ENCODE data around the gene OR10G4.
"Not testable (repeated sequence)": the region's sequence is repeated elsewhere in the genome, so short reads cannot be mapped to it uniquely, and the experiment has no call there.

Gene OR10G4, protein sequence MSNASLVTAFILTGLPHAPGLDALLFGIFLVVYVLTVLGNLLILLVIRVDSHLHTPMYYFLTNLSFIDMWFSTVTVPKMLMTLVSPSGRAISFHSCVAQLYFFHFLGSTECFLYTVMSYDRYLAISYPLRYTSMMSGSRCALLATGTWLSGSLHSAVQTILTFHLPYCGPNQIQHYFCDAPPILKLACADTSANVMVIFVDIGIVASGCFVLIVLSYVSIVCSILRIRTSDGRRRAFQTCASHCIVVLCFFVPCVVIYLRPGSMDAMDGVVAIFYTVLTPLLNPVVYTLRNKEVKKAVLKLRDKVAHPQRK

DNA sequence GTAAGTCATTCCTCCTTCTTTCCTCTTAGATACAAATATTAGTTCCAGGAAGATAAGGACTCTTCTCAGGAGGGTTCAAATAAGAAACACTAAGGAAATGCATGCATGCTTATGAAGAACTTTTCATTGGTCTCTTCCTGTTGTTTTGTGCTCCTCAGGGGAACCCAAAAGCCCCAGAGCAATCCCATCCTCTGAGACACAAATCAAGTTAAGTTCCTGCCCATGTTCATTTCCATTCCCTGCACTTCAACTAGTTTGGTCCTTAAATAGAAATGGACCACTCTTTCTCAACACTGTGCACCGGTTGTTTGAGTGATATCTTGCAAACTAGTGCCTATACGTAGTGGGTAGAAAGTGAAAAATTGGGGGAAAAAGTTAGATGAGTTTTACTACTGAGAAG lies at the start of gene OR10G4:
OR10G4 (plus strand) TSS at position 301 of the 400 bp plus-strand sequence. CDS start 2,578 bp downstream, outside the sequence.
- no peak for DNase-seq

DNA sequence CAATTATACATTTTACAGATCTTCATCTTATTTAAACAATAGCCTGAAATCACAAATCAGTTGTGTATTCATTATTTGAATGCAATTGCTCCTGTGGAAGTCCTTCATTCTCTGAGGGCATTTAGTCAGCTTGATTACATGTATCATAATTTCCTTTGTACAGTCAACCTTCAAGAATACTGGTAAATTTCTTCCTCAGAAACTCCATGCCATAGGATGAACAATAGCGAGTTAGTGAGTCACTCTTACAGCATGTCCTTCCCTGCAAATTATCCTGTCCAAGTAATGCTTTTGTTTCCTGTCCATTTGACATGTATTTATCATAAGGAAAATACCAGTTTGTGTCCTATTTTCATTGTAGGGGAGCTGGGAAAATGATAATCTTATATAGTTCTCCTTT lies 39.0 kb upstream of the OR10G4 start:
- no peak for DNase-seq

DNA sequence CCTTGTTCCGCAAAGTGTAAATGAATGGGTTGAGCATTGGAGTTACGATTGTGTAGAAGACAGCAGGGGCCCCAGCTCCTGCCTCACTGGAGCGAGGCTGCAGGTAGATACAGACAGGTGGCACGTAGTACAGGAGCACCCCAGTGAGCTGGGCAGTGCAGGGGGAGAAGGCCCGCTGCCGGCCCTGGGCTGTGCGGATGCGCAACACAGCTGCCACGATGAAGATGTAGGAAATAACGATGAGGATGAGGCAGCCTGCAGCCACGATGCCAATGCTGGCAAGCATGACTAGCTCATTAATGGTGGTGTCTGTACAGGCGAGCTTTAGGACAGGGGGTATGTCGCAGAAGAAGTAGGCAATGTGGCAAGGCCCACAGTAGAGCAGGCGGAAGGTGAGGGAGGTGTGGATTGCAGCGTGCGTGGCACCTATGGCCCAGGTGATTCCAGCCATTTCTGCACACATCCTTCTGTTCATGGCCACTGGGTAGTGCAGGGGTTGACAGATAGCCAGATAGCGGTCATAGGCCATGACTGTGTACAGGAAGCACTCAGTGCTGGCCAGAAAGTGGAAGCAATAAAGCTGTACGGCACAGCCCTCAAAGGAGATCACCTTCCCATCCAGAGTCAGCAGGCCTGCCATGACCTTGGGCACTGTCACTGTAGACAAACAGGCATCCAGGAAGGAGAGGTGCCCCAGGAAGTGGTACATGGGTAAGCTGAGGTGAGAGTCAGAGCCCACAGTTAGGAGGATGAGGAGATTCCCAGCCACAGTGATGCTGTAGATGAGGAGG lies 35.8 kb upstream of the OR10G4 start:
- DNase-seq: no peak

DNA sequence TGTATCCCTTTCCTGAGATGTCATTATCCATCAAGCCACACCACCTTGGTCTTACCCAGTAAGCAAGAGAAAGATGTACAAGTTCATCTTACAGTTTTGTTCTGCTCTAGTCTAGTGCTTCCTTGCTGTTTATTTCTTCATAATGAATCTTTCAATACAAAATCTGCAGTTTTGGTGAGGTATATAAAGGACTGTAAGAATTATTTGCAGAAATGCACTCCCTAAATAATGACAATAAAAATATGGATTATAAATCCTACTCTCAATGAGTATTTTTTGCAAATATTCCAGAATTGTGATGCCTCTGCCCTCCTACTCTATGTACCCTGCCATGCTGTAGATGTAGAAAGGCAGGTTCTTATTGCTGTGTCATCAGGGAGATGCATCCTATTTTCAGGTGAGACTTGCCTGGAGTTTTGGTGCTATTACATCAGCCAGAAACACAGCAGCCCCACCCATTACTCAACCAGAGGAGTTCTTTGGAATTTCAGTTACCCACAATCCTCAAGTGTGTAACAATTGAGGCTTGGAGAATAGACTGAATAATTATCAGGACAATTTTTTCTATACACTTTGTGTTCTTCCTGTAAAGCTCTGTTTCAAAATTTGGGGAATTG lies 35.0 kb upstream of the OR10G4 start, which contains the start of gene OR10S1:
OR10S1 (minus strand) TSS at position 51 of the 617 bp plus-strand sequence. CDS start 117 bp downstream, outside the sequence.
- DNase-seq: no peak

DNA sequence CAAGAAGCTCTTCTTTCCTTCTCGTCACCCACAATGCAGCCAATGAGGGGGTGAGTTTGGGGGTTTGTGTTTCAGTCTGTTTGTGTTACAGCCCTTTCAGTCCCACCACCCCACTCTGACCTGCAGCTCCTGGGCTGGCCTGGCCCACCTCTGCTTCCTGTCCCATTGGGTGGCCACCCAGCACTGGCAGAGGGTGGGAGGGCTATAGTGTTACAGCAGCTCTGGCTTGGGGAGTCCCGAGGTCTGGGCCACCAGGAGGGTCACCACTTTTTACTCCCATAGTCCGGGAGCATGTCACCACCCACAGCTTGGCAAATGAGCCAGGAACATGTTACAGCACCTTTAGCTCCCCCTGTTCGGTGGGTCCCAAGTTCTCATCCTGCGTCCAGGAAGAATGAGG lies 33.5 kb upstream of the OR10G4 start:
- DNase-seq: no peak

DNA sequence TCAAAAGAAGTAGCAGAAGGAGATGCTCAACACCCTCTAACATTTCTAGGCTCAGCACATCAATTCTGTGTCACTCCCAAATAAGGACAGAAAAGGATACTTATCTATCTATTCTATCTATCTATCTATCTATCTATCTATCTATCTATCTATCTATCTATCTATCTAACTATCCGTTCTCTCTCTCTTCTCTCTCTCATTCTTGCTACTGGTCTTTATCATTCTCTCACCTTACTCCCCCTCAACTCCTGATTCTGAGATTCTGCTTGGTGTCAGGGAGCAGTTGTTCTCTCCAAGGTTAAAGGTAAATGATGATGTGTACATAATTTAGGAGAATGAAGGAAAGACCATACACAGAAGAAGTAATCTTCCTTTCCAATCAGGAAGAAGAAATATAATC lies 17.7 kb upstream of the OR10G4 start, which contains the start of gene OR10G6:
OR10G6 (minus strand) TSS at position 43 of the 400 bp plus-strand sequence; CDS start at position 43, 0 bp downstream.
- no peak for DNase-seq

DNA sequence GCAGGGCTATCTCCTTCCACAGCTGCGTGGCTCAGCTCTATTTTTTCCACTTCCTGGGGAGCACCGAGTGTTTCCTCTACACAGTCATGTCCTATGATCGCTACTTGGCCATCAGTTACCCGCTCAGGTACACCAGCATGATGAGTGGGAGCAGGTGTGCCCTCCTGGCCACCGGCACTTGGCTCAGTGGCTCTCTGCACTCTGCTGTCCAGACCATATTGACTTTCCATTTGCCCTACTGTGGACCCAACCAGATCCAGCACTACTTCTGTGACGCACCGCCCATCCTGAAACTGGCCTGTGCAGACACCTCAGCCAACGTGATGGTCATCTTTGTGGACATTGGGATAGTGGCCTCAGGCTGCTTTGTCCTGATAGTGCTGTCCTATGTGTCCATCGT lies 3.0 kb downstream of the OR10G4 start:
- DNase-seq: not testable (repeated sequence)

DNA sequence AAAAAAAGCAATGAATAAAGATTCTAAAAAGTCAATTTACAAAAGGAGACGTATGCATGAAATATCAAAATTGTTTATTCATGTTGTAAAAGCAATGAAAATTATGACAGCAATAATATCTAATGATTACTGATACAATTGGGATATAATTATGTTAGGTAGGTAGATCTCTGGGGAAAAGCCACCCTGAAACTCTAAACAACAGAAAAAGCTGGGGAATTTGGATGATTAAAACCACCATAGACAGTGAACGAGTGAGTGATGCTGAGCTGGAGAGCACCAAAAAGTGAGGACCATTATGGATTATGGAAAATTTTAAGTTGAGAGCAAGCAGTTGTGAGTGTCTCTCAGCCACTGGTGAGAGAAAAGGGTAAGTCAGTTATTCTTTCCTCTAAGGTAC lies 13.7 kb downstream of the OR10G4 start, which contains the start of gene OR10G8:
OR10G8 (plus strand) TSS at position 301 of the 400 bp plus-strand sequence. CDS start 2,825 bp downstream, outside the sequence.
- DNase-seq: no peak

DNA sequence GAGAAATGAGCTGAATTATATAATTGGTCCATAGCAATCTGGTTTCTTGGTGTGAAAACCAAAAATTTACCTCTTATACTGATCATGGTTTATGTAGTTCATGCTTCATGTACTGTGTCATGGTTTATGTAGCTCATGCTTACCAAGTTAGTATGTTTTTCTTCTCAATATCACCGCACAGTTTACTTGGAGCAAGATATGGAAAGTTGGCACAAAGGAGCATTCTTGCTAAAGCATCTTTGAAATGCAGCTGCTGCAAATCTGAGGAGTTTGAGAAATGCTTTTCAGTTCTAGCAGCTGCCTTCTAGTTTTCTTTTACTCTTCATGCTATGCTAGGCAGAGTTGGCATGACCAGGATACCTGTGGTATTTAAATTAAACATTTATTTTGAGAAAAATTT lies 23.9 kb downstream of the OR10G4 start:
- no peak for DNase-seq

DNA sequence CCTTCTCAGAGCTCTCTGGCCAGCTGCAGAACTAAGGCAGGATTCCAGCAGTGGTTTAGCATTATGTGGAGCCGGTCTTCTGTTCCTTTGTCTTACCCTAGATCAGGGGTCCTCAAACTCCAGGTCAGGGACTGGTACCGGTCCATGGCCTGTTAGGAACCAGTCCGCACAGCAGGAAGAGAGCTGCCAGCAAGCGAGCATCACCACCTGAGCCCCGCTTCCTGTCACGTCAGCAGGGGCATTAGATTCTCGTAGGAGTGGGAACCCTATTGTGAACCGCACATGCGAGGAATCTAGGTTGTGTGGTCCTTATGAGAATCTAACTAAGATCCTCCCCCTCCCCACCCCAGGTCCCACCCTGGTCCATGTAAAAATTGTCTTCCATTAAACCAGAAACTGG lies 26.8 kb downstream of the OR10G4 start:
- DNase-seq: no peak

DNA sequence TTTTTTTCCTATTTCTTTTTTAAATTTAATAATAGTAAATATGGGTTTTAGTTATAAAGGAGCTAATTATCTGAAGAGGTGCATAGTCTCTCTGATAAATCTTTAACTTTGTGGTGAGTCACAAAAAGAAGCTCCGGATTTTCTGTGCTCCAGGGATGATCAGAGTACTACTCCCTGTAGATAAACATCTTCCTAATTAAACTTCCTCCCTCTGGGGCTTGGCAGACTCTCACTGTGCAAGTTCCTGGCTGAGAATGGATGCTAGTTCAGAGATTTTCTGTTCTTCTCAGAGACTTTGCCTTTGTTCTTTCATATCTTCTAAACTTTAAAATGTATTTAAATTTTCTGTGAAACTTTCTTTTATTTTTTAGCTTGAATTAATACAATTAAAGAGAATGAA lies 28.5 kb downstream of the OR10G4 start, which contains the start of gene OR10G7:
OR10G7 (minus strand) TSS at position 72 of the 400 bp plus-strand sequence. CDS start 2,324 bp downstream, outside the sequence.
- no peak for DNase-seq

DNA sequence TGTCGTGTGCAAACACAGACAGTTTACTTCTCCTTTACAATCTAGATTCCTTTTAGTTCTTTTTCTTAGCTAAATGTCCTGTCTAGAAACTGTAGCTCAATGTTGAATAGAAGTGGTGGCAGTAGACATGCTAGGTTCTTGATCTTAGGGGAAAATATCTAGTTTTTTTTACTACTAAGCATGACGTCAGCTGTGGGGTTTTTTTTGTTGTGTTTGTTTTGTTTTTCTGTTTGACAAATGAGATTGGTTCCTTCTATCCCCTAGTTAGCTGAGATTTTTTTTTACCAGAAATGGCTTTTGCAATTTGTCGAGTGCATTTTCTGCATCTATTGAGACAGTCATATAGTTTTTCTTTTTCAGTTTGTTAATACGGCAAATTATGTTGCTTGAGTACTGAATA lies 30.6 kb downstream of the OR10G4 start:
- no peak for DNase-seq

DNA sequence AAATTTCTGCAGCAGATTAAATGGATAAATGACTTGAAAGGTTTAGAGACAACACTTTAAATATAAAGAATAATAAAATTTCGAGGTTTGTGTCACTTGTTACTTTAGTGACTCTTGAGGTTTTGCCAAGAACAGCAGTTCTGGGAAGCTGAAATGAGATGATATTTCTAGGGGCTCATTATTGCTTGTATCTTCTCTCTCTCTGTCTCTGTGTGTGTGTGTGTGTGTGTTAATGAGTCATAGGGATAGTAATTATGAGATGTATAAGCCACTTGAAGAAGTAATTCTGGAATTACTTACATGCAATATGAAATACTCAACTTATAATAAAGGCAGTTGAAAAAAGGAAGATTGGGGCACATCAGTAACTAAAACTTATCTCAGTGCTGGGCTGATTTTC lies 38.0 kb downstream of the OR10G4 start:
- DNase-seq: no peak

DNA sequence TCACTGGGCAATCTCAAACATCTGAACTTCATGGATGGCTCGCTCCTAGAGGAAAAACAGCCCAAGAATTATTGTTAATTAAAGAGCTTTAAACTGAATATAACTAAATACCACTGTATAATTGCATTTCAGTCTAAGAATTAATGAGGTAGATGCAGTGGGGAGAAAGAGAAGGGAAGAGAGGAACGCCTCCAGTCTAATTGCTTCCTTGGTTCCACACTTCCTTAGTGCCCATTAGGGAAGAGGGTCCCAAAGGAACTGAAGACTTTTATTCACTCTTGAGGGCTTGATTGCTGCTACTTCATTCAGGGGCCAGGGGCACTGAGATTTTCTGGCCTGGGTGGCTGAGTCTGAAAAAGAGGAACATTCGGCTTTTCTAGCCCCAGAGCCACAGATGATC lies 40.2 kb downstream of the OR10G4 start:
- DNase-seq: no peak
